Tibial artery (tissue), 4 donors: ENCODE results near the gene SOX8.
"Not testable (repeated sequence)": the region's sequence is repeated elsewhere in the genome, so short reads cannot be mapped to it uniquely, and the experiment has no call there.

Source experiments
- DNase-seq, 2 donors: peaks; one replicate each; pipeline ENCODE4 v3.0.0-alpha.2; 2019
- H3K27ac ChIP-seq, 2 donors: fragments of 200-600 bp; sonication (generic) in 1 of 2; 1 replicate in 1 of 2; 2 replicates in 1 of 2; pipeline ENCODE4 v1.5.1; 2018 to 2019; ENCODE audit warnings: mild to moderate bottlenecking in 1 of 2
- H3K27me3 ChIP-seq, 2 donors: fragments of 200-600 bp; sonication (generic) in 1 of 2; one replicate each; pipeline versions ENCODE4 v1.5.1 to v1.6.0; 2016 to 2019
- H3K36me3 ChIP-seq, 3 donors: fragments of 200-600 bp; sonication (generic) in 2 of 3; one replicate each; pipeline ENCODE4 v1.5.1; 2016 to 2019; ENCODE audit warnings: mild to moderate bottlenecking in 2 of 3
- H3K4me1 ChIP-seq, 4 donors: fragments of 200-600 bp; sonication (generic) in 2 of 4; 1 replicate in 3 of 4; 2 replicates in 1 of 4; pipeline ENCODE4 v1.5.1; 2016 to 2019
- H3K4me3 ChIP-seq, 2 donors: fragments of 200-600 bp; sonication (generic) in 1 of 2; 1 replicate in 1 of 2; 2 replicates in 1 of 2; pipeline ENCODE4 v1.5.1; 2018 to 2019; ENCODE audit warnings: mild to moderate bottlenecking in 2 of 2
- H3K9me3 ChIP-seq, 3 donors: fragments of 200-600 bp; sonication (generic) in 1 of 3; one replicate each; pipeline ENCODE4 v1.5.1; 2016 to 2019
- CTCF ChIP-seq, 2 experiments: fragments of 200-600 bp in 1 of 2; fragments of 450-650 bp in 1 of 2; IDR thresholded peaks; one replicate each; pipeline ENCODE4 v1.5.1; 2017 to 2019; ENCODE audit warnings: antibody characterized with exemption in 2 of 2, mild to moderate bottlenecking in 1 of 2, moderate library complexity in 1 of 2
- intact Hi-C: fragments of 100-400 bp; cut with DNase I; formaldehyde crosslinking; loops from one replicate; pipeline ENCODE4 v1.15.0; 2023; ENCODE audit warnings: low total_unique reads

SOX8 gene

DNA sequence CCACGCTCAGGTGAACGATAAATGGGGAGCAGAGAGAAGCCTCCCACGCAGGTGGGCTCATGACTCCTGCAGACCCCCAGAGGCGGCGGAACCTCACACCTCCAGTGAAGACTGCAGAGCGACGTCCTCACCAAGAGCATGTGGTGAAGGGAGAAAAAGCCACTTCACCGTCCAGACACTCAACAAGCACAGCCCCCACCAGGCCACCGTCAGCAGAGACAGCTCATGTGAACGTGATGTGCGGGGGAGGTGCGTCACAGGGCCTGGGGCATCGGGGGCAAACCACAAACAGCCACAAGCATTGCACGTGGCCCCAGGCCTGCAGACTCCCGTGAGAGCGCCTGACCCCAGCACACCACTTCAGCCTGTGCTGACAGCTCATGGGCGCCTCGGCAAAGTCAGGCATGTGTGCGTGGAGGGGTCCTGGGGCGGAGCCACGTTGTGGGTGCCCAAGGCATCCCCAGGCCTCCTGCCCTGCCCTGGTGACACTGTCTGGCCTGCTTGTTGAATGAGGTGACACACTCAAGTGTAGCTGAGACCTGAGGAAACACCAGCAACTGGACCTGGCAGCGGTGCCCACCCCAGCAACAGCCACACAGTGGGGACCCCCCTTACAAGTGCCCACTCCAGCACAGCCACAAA is 29.8 kb upstream of the SOX8 start:
- Histone ChIP-seq H3K9me3 (no peaks in the 10 kb centered on the region), H3K36me3 (peaks cover 11 to 34% (median 25%) of the 10 kb centered on the region in 3 donors), H3K4me1 (no peaks in the 10 kb centered on the region), H3K27me3 (no peaks in the 10 kb centered on the region), H3K4me3 (no peak overlapping the region), H3K27ac (no peak overlapping the region)
- no peak for DNase-seq
- no peak for TF ChIP-seq CTCF (IDR thresholded peaks at IDR 0.05)
- intact Hi-C loops, result no loop called here

DNA sequence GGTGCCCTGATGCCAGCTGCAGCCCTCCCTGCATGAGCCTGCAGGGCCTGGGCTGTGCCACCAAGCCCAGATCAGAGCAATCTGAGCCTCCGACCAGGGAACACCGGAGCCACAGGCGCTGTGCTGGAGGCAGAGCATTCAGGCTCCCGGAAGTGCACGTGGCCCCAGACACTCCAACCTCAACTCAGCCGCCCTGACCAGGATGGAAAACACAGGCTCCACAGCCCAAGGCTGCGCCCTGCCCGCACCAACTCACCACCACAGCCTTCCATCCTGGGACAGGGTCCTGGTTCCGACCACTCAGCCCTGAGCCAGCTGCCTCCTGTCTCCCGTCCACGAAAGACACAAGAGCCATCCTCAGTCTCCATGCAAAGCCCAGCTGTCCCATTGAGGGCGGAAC is 29.2 kb upstream of the SOX8 start:
- TF ChIP-seq CTCF (IDR thresholded peaks at IDR 0.05), result no peak
- intact Hi-C loops, result no loop called here
- Histone ChIP-seq H3K27ac (no peak overlapping the region), H3K36me3 (peaks cover 6 to 28% (median 22%) of the 10 kb centered on the region in 3 donors), H3K4me3 (no peak overlapping the region), H3K27me3 (no peaks in the 10 kb centered on the region), H3K9me3 (no peaks in the 10 kb centered on the region), H3K4me1 (no peaks in the 10 kb centered on the region)
- DNase-seq, result no peak

DNA sequence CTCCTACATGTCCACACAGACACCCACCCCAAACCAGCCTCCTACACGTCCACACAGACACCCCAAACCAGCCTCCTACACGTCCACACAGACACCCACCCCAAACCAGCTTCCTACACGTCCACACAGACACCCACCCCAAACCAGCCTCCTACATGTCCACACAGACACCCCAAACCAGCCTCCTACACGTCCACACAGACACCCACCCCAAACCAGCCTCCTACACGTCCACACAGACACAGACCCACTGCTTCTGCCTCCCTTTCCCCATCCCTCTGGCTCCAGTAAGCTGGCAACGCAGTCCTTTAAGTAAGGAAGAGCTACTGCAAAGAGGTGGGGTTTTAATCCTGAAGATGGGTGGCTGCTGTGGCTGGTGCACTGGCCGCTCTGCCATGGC is 27.8 kb upstream of the SOX8 start:
- peaks cover 4 to 26% (median 22%) of the 10 kb centered on the region in 3 donors for H3K36me3 ChIP-seq
- H3K27me3 ChIP-seq, DNase-seq, H3K4me3 ChIP-seq, intact Hi-C loops, H3K9me3 ChIP-seq, H3K27ac ChIP-seq, H3K4me1 ChIP-seq: not testable (repeated sequence)

DNA sequence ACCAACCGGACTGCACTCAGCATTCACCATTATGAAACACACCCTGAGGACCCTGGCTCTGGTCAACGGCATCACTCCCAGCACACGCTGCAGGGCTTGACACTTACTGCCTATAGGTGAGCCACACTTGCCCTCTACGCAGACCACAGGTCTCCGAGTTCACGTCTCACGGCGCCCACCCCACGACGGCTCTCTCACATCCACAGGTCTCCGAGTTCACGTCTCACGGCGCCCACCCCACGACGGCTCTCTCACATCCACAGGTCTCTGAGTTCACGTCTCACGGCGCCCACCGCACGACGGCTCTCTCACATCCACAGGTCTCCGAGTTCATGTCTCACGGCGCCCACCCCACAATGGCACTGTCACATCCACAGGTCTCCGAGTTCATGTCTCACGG is 25.8 kb upstream of the SOX8 start:
- H3K4me1 ChIP-seq, H3K9me3 ChIP-seq, H3K4me3 ChIP-seq, DNase-seq, intact Hi-C loops, H3K27ac ChIP-seq, H3K27me3 ChIP-seq: not testable (repeated sequence)
- peaks cover 4 to 34% (median 22%) of the 10 kb centered on the region in 3 donors for H3K36me3 ChIP-seq

DNA sequence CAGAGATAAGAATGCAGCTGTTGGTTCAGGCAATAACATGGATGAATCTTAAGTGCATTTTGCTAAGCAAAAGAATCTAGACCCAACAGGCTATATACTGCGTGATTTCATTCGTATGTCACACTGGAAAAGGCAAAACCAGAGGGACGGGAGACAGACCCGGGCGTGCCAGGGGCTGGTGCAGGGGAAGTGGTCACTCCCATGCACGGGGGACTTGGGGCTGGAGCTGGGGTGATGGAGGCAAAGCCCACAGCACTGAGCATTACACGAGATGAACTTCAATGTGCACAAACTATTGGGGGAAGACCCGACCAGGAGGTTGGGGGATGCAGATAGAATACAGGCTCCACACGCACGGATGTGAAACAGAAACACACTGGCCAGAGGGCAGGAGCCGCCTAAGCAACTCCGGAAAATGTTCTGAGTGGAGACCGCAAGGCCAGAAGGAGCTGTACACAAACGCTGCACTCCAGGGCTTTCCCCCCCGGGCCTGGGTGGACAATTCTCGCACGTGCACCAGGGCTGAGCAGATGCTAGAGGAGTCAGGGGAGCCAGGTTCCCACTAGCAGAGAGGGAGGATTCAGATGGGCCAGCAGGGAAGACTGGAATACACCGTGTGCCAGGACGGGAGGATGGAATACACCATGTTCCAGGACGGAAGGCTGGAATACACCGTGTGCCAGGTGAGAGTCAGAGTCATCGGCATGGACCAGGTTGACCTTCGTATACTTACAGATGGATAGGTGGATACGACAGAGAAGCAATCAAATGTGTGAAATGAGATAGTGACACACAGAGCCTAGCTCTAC is 22.1 kb upstream of the SOX8 start:
- intact Hi-C loops, result no loop called here
- Histone ChIP-seq H3K27ac (no peak overlapping the region), H3K9me3 (no peaks in the 10 kb centered on the region), H3K27me3 (no peaks in the 10 kb centered on the region), H3K4me3 (no peak overlapping the region), H3K36me3 (peaks cover 0 to 12% (median under 1%) of the 10 kb centered on the region in 3 donors), H3K4me1 (no peaks in the 10 kb centered on the region)
- DNase-seq, result no peak
- TF ChIP-seq CTCF (IDR thresholded peaks at IDR 0.05), result no peak

- Histone ChIP-seq H3K9me3 (no peaks in the 10 kb centered on the region), H3K4me1 (no peaks in the 10 kb centered on the region), H3K36me3 (peaks cover 18 to 35% (median 27%) of the 10 kb centered on the region in 3 donors), H3K27ac (no peak overlapping the region), H3K27me3 (no peaks in the 10 kb centered on the region), H3K4me3 (no peak overlapping the region)
- intact Hi-C loops, result no loop called here
- DNase-seq, result no peak
- TF ChIP-seq CTCF (IDR thresholded peaks at IDR 0.05), result no peak
These were observed 19.2 kb upstream of the SOX8 start for GRCh38 chr16:962366-962765.
